Colonic mucosa (tissue), 4 donors: Measurements from ENCODE around the gene MYO1A. TPM values are rescaled to one million over a fixed set of nuclear protein-coding genes. Genes with fewer than 3 reads are reported as not detected.

Experiments used
- DNase-seq: peaks from one replicate; pipeline ENCODE4 v3.0.0-alpha.2; 2020
- H3K27ac ChIP-seq: fragments of 200-600 bp; one replicate; pipeline ENCODE4 v1.8.0; 2021
- H3K27me3 ChIP-seq: fragments of 200-600 bp; one replicate; pipeline ENCODE4 v1.8.0; 2021
- H3K36me3 ChIP-seq: fragments of 200-600 bp; one replicate; pipeline ENCODE4 v1.8.0; 2021
- H3K4me1 ChIP-seq: fragments of 200-600 bp; one replicate; pipeline ENCODE4 v1.8.0; 2021; ENCODE audit warnings: mild to moderate bottlenecking
- H3K4me3 ChIP-seq: fragments of 200-600 bp; one replicate; pipeline ENCODE4 v1.8.0; 2021
- H3K9ac ChIP-seq, 2 donors: one replicate each; pipeline ENCODE4 v1.7.0; 2013; ENCODE audit warnings: control low read depth in 2 of 2, low read depth in 2 of 2, low read length in 2 of 2
- H3K9me3 ChIP-seq: fragments of 200-600 bp; one replicate; pipeline ENCODE4 v1.8.0; 2021
- intact Hi-C: fragments of 100-400 bp; cut with DNase I; formaldehyde crosslinking; loops from one replicate; pipeline ENCODE4 v1.14.1; 2022
- total RNA-seq, 2 donors: library from RNA; stranded (reverse); fragmentation: NEBNext Ultra II Directional in 1 of 2; extraction: Animal tissue kit (Norgen Biotek cat#: 25700) in 1 of 2; gene quantifications; one replicate each; pipeline ENCODE4 v1.2.1, GENCODE V29; 2021
- TF ChIP-seq, protein P1 (sequence below): fragments of 200-600 bp; IDR thresholded peaks from one replicate; pipeline ENCODE4 v1.8.0; 2022; ENCODE audit warnings: antibody characterized with exemption, mild to moderate bottlenecking
- donor health status: healthy.
- donor health status: DM: no; HTN: no; CAD: no.
- donor health status: DM: no; HTN: no; CAD: no.

The MYO1A gene
- total RNA-seq, 2 donors from 2014 or later: 261 to 273 TPM

DNA sequence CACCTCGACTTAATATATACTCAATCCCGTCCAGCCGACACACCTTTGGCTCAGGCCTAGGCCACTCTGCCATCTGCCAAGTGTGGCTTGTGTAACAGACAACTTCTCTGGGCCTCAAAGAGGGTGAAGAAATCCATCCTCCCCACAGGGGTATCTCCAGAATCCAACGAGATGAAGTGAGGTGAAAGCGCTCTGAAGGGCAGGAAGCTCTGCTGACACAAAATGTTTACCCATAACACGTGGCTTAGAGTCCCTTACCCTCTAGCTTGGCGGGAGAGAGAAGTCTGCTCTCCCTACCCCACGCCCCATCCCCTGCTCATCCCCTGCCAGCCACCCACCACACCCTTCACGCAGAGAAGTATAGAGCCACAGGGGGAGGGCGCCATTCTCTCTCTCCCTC, 56.6 kb downstream of the MYO1A start:
- no peak overlapping the region for H3K27ac ChIP-seq
- peak; percentile 11 for DNase-seq
- TF ChIP-seq, protein P1, sequence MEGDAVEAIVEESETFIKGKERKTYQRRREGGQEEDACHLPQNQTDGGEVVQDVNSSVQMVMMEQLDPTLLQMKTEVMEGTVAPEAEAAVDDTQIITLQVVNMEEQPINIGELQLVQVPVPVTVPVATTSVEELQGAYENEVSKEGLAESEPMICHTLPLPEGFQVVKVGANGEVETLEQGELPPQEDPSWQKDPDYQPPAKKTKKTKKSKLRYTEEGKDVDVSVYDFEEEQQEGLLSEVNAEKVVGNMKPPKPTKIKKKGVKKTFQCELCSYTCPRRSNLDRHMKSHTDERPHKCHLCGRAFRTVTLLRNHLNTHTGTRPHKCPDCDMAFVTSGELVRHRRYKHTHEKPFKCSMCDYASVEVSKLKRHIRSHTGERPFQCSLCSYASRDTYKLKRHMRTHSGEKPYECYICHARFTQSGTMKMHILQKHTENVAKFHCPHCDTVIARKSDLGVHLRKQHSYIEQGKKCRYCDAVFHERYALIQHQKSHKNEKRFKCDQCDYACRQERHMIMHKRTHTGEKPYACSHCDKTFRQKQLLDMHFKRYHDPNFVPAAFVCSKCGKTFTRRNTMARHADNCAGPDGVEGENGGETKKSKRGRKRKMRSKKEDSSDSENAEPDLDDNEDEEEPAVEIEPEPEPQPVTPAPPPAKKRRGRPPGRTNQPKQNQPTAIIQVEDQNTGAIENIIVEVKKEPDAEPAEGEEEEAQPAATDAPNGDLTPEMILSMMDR: no peak
- no peaks in the 10 kb centered on the region for H3K9me3 ChIP-seq
- no peaks in the 10 kb centered on the region for H3K36me3 ChIP-seq
- no peaks in the 10 kb centered on the region for H3K27me3 ChIP-seq
- no peak overlapping the region for H3K4me3 ChIP-seq
- H3K9ac ChIP-seq: no peak overlapping the region
- intact Hi-C loops: no loop called here
- H3K4me1 ChIP-seq: no peaks in the 10 kb centered on the region

DNA sequence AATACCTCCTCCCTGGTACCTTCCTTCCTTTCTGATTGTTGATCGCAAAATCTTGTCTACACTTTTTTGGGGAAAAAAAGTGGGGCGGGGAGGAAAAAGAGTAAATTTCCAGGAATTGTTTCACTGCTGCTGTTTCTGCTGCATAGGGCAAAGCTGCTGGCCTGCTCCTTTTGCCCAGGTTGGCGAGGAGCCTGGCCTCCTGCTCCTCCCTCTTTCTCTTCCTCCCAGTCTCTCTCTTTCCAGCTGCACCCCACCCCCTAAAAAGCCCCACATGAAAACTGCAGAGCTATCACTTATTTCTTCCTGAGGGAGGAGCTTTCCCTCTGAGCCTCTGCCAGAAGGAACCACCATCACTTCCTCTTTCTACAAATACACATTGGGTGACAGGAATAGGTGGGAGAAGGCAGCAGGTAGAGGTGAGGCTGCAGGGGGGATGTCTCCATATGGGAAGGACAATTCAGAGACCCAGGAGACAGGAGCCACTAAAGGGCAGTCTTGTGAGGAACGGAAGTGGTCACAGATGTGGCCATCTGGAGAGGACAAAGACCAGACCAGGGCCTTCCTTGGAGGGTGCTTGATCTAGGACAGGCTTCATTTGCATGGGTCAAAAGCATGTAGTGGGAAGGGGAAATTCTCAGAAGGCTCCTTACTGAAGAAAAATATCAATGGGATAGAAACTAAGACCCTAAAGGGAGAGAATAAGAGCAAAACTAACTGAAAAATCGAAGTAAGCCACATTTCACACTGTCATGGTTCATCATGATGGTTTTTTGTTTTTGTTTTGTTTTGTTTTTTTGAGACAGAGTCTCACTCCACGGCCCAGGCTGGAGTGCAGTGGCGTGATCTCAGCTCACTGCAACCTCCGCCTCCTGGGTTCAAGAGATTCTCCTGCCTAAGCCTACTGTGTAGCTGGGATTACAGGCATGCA, 58.3 kb downstream of the MYO1A start:
- H3K9ac ChIP-seq: no peak overlapping the region
- intact Hi-C loops: no loop called here
- peak; percentile 50 for DNase-seq
- no peaks in the 10 kb centered on the region for H3K27me3 ChIP-seq
- H3K36me3 ChIP-seq: no peaks in the 10 kb centered on the region
- H3K9me3 ChIP-seq: no peaks in the 10 kb centered on the region
- TF ChIP-seq, protein P1: no peak
- no peak overlapping the region for H3K4me3 ChIP-seq
- H3K27ac ChIP-seq: peak overlapping the region; percentile 33
- no peaks in the 10 kb centered on the region for H3K4me1 ChIP-seq

DNA sequence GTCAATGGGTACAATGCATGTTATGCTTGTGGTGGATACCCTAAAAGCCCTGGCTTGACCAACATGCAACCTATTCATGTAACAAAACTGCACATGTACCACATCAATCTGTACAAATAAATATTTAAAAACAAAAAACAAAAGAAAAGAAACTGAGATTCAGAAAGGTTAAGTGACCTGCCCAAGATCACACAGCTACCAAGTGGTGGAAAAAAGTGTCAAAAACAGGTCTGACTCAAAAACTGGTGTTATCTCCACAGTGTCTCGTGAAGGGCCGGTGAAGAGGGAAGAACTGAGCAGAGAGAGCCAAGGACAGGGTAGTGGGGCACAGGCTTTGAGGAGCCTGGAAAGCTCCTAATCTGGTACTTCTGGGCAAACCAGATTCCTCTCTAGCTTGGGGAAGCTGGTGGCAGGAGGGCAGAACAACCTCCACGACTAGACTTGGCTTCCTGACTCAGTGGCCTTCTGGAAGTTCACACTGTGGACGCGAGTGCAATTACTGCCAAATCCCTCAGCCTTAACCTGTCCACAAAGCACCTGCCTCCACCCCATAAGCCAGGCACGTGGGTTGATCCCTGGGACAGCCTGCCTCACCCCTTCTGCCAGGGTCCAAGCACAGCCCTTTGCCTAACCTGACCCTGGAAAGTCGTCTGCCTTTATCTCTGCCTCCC, 59.1 kb downstream of the MYO1A start:
- Histone ChIP-seq H3K9ac (no peak overlapping the region), H3K9me3 (no peaks in the 10 kb centered on the region), H3K36me3 (no peaks in the 10 kb centered on the region), H3K4me1 (no peaks in the 10 kb centered on the region), H3K27me3 (no peaks in the 10 kb centered on the region), H3K27ac (peak overlapping the region; percentile 33), H3K4me3 (no peak overlapping the region)
- TF ChIP-seq, protein P1: no peak
- peak; percentile 22 for DNase-seq
- intact Hi-C loops: no loop called here

DNA sequence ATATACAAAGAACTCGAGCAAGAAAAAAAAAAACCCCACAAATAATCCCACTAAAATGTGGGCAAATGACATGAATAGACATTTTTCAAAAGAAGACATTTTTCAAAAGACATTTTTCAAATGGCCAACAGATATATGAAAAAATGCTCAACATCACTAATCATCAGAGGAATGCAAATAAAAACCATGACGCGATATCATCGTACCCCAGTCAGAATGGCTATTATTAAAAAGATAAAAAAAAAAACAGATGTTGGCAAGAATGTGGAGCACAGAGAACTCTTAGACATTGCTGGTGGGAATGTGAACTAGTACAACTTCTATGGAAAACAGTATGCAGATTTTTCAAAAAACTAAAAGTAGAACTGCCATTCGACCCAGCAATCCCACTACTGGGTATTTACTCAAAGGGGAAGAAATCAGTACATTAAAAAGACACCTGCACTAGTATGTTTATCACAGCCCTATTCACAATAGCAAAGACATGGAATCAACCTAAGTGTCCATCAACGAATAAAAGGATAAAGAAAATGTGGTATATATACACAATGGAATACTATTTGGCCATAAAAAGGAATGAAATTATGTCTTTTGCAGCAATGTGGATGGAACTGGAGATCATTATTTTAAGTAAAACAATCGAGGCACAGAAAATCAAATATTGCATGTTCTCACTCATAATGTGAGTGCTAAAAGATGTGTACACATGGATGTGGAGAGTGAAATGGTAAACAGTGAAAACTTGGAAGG, 59.9 kb downstream of the MYO1A start:
- H3K4me1 ChIP-seq: no peaks in the 10 kb centered on the region
- DNase-seq: no peak
- intact Hi-C loops: no loop called here

More for the DNA sequence above, 59.9 kb downstream of the MYO1A start:
- no peaks in the 10 kb centered on the region for H3K36me3 ChIP-seq
- no peak overlapping the region for H3K9ac ChIP-seq
- H3K9me3 ChIP-seq: no peaks in the 10 kb centered on the region
- no peak overlapping the region for H3K27ac ChIP-seq
- TF ChIP-seq, protein P1: no peak
- no peaks in the 10 kb centered on the region for H3K27me3 ChIP-seq
- no peak overlapping the region for H3K4me3 ChIP-seq
